ENCODE measurements around the gene FNIP1. TPM values are rescaled to one million over a fixed set of nuclear protein-coding genes. Genes with fewer than 3 reads are reported as not detected.

The FNIP1 gene
- total and polyA plus RNA-seq, 8 donors: 3.2 to 86.1 (median 16.7) TPM

- no peak overlapping the region for H3K27ac ChIP-seq
- no peaks in the 10 kb centered on the region for H3K9me3 ChIP-seq
- peak in 1 of 2 donors; percentile 20 for DNase-seq
- TF ChIP-seq EP300 (IDR thresholded peaks at IDR 0.05): no peak
- TF ChIP-seq POLR2A (IDR thresholded peaks at IDR 0.05): no peak
- no peak for TF ChIP-seq CTCF (IDR thresholded peaks at IDR 0.05)
- TF ChIP-seq POLR2AphosphoS5 (IDR thresholded peaks at IDR 0.05): no peak
- no peaks in the 10 kb centered on the region for H3K4me1 ChIP-seq
- H3K27me3 ChIP-seq: no peaks in the 10 kb centered on the region
- 53 to 60% (median 55%) methylated on average over 2 of the region's 2 CpGs for WGBS, 5 donors
- H3K36me3 ChIP-seq: no peaks in the 10 kb centered on the region
- no peak overlapping the region for H3K4me3 ChIP-seq
- intact Hi-C loops (cut with DNase I; ENCODE audit: low total_unique reads): no loop called here
These were observed 18.2 kb upstream of the FNIP1 start for GRCh38 chr5:131814990-131815389.

- no peaks in the 10 kb centered on the region for H3K27me3 ChIP-seq
- no peaks in the 10 kb centered on the region for H3K4me1 ChIP-seq
- DNase-seq: no peak
- H3K9me3 ChIP-seq: no peaks in the 10 kb centered on the region
- 78 to 88% (median 85%) methylated on average over 4 of the region's 4 CpGs for WGBS, 5 donors
- intact Hi-C loops (cut with DNase I; ENCODE audit: low total_unique reads): no loop called here
- TF ChIP-seq EP300 (IDR thresholded peaks at IDR 0.05): no peak
- TF ChIP-seq POLR2AphosphoS5 (IDR thresholded peaks at IDR 0.05): no peak
- TF ChIP-seq CTCF (IDR thresholded peaks at IDR 0.05): no peak
- no peak for TF ChIP-seq POLR2A (IDR thresholded peaks at IDR 0.05)
- H3K27ac ChIP-seq: no peak overlapping the region
- no peaks in the 10 kb centered on the region for H3K36me3 ChIP-seq
- H3K4me3 ChIP-seq: no peak overlapping the region
These were observed 15.7 kb upstream of the FNIP1 start for GRCh38 chr5:131812371-131813160.

GRCh38 chr5:131810510-131811249 lies 13.9 kb upstream of the FNIP1 start:
- 10 to 19% (median 16%) methylated on average over 3 of the region's 3 CpGs for WGBS, 5 donors
- H3K27me3 ChIP-seq: no peaks in the 10 kb centered on the region
- no peak overlapping the region for H3K4me3 ChIP-seq
- no peaks in the 10 kb centered on the region for H3K36me3 ChIP-seq
- TF ChIP-seq EP300 (IDR thresholded peaks at IDR 0.05) (no peak), CTCF (IDR thresholded peaks at IDR 0.05) (no peak), POLR2AphosphoS5 (IDR thresholded peaks at IDR 0.05) (no peak), POLR2A (IDR thresholded peaks at IDR 0.05) (no peak)
- H3K4me1 ChIP-seq: no peaks in the 10 kb centered on the region
- H3K27ac ChIP-seq: peak overlapping the region in 1 of 5 donors; percentile 21
- intact Hi-C loops (cut with DNase I; ENCODE audit: low total_unique reads): no loop called here
- no peaks in the 10 kb centered on the region for H3K9me3 ChIP-seq
- DNase-seq: peak in 1 of 2 donors; percentile 23

GRCh38 chr5:131795879-131796792 lies 681 bp downstream of the FNIP1 start:
- peak overlapping the region; percentile 96 to 100 (median 99) for H3K27ac ChIP-seq
- H3K9me3 ChIP-seq: no peaks in the 10 kb centered on the region
- H3K4me3 ChIP-seq: peak overlapping the region; percentile 77 to 98 (median 92)
- no peaks in the 10 kb centered on the region for H3K27me3 ChIP-seq
- intact Hi-C loops (cut with DNase I; ENCODE audit: low total_unique reads): no loop called here
- whole genome bisulfite sequencing, 5 donors: 0 to 1% (median 1%) methylated on average over 41 to 56 of the region's 56 CpGs
- H3K36me3 ChIP-seq: no peaks in the 10 kb centered on the region
- TF ChIP-seq POLR2AphosphoS5 (IDR thresholded peaks at IDR 0.05) (peak; percentile 38 to 68 (median 42)), EP300 (IDR thresholded peaks at IDR 0.05) (no peak)
- peaks cover 0 to 54% (median 31%) of the 10 kb centered on the region in 4 donors for H3K4me1 ChIP-seq
- peak; percentile 80 to 85 for DNase-seq

Measured in stomach (tissue), 9 donors.